ENCODE results near the gene ANTKMT. TPM values are rescaled to one million over a fixed set of nuclear protein-coding genes. Genes with fewer than 3 reads are reported as not detected.

Gene ANTKMT
- total RNA-seq, 3 donors from 2014 or later, result 29.9 to 35.7 (median 30.4) TPM

DNA sequence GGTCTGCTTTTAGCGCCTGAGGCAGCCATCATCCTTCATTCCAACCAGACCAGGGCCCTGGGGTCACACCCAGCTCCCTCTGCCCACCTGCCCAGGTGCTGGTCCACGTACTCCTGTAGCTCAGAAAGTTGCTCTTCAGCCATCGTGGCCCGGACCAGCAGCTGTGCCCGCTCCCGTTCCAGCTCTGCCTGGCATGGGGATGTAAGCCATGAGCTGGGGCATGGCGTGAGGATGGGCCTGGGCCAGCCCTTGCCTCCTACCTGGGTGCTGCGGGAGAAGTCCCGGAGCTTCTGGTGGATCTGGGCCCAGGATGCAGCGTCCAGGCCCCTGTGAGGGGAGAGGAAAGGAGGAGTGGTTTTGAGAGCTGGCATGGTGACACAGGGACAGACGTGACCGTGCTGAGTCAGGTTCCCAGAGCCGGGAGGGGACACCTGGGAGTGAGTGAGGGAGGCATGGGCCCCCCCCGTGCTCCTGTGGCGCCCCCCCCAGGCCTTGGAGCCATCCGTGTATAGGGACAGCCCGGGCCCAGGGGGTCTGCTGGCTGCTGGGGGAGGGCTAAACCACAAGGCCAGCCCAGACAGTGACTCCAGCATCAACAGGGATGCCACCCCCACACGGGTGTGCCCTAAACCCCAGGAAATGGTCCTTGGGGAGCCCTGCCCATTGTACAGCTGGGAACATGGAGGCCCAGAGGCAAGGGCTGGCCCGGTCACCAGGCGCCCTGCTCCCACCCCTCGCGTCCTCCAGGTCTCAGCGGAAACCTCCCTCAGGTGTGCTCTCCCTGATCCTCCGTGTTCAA lies 2.1 kb downstream of the ANTKMT start:
- Histone ChIP-seq H3K4me3 (no peak overlapping the region), H3K27me3 (no peaks in the 10 kb centered on the region), H3K27ac (no peak overlapping the region), H3K9me3 (no peaks in the 10 kb centered on the region), H3K36me3 (no peaks in the 10 kb centered on the region), H3K4me1 (peaks cover 12 to 25% of the 10 kb centered on the region in 2 donors)
- intact Hi-C loops (cut with DNase I; ENCODE audit: low total_unique reads), result no loop called here
- TF ChIP-seq POLR2A (IDR thresholded peaks at IDR 0.05), result no peak
- TF ChIP-seq POLR2AphosphoS5 (IDR thresholded peaks at IDR 0.05), result no peak
- TF ChIP-seq CTCF (IDR thresholded peaks at IDR 0.05), result no peak
- no peak for DNase-seq (ENCODE audit: low spot score in 2 of 2)

DNA sequence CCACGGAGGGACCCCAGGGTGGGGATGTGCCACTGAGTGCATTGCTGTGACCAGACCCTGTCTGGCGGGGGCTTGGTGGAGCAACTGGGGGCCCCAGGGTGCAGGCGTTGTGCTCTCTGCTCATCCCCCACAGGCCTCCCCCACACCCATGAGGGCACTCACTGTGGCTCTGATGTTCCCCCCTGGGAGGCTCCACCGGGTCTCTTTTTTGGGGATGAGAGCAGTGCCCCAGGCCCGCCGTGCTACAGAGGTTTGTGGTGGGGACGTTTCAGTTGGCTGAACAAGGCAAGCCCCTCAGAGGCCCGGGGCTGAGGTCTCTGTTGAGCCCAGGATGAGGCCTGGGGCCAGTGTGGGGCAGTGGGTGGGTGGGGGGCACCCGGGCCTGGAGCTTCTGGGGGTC lies 2.7 kb downstream of the ANTKMT start:
- Histone ChIP-seq H3K9me3 (no peaks in the 10 kb centered on the region), H3K27ac (no peak overlapping the region), H3K27me3 (no peaks in the 10 kb centered on the region), H3K36me3 (no peaks in the 10 kb centered on the region), H3K4me1 (peaks cover 12 to 30% of the 10 kb centered on the region in 2 donors), H3K4me3 (no peak overlapping the region)
- TF ChIP-seq CTCF (IDR thresholded peaks at IDR 0.05) (no peak), POLR2AphosphoS5 (IDR thresholded peaks at IDR 0.05) (no peak), POLR2A (IDR thresholded peaks at IDR 0.05) (no peak)
- DNase-seq (ENCODE audit: low spot score in 2 of 2), result no peak
- intact Hi-C loops (cut with DNase I; ENCODE audit: low total_unique reads), result no loop called here

DNA sequence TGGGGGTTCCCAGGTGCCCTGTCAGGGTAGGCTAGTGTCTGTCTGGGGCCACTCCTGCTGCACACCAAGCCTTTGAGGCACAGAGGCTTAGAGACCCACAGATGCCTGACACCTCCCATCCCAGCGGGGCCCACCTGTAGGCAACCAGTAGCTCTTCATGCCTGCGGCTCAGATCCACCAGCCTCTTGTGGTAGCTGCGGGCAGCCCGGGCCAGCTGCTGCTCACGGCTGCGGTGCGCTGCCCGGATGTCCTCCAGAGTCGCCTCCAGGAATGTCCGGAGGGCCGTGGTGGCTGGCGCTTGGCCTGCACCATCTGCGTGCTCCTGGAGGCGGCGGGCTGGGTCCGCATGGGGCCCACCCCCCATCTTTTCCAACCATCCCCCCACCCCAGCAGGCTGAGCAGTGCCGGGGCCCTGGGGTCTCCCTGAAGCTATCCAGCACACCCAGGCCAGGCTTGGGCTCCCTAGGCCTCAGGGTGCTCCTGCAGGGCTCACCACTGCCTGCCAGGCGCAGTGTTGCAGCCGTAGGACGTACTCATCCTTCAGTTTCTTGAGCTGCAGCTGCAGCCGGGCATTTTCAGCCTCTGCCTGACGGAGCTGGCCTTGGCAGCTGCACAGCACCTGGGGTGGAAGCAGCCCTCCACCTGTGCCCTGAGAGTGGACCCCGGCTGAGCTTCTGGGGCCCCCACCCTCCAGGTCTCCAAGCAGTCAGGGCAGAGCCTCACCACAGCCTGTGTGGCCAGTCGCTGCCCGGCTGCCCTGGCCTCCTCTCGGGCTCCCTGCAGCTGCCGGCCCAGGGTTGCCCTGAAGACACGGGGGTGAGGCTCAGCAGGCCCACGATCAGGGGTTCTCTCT lies 3.5 kb downstream of the ANTKMT start:
- DNase-seq (ENCODE audit: low spot score in 2 of 2), result no peak
- H3K27ac ChIP-seq, result no peak overlapping the region
- no peaks in the 10 kb centered on the region for H3K36me3 ChIP-seq
- peaks cover 12 to 30% of the 10 kb centered on the region in 2 donors for H3K4me1 ChIP-seq
- no peak for TF ChIP-seq CTCF (IDR thresholded peaks at IDR 0.05)
- TF ChIP-seq POLR2A (IDR thresholded peaks at IDR 0.05), result no peak
- TF ChIP-seq POLR2AphosphoS5 (IDR thresholded peaks at IDR 0.05), result no peak
- H3K27me3 ChIP-seq, result no peaks in the 10 kb centered on the region
- intact Hi-C loops (cut with DNase I; ENCODE audit: low total_unique reads), result no loop called here
- no peak overlapping the region for H3K4me3 ChIP-seq
- H3K9me3 ChIP-seq, result no peaks in the 10 kb centered on the region

DNA sequence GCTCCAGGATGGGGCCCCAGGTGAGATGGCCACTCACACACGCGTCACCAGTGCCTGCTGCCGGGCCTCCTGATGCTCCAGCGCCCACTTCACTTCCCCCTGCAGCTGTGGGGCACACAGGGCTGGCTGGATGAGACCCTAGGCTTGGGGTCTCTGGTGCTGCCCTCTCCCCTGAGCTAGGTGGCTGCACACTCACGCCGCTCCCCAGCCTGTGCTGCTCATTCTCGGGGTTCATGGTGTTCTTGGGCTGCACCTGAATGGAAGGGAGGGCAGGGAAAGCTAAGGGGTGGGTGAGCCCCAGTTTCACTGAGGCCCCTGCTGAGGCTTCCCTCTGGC lies 4.1 kb downstream of the ANTKMT start:
- Histone ChIP-seq H3K36me3 (no peaks in the 10 kb centered on the region), H3K27me3 (no peaks in the 10 kb centered on the region), H3K9me3 (no peaks in the 10 kb centered on the region), H3K4me1 (peaks cover 9 to 27% of the 10 kb centered on the region in 2 donors), H3K4me3 (no peak overlapping the region), H3K27ac (no peak overlapping the region)
- no peak for TF ChIP-seq POLR2AphosphoS5 (IDR thresholded peaks at IDR 0.05)
- no peak for TF ChIP-seq CTCF (IDR thresholded peaks at IDR 0.05)
- no peak for TF ChIP-seq POLR2A (IDR thresholded peaks at IDR 0.05)
- DNase-seq (ENCODE audit: low spot score in 2 of 2), result no peak
- intact Hi-C loops (cut with DNase I; ENCODE audit: low total_unique reads), result no loop called here

All from breast epithelium (tissue), 4 donors.